Brain microvascular endothelial cell (primary cell): ENCODE measurements around the gene CDHR3.

Source experiments
- DNase-seq: peaks from one replicate; pipeline ENCODE4 v3.0.0-alpha.2; 2020
- H3K27ac ChIP-seq: fragments of 250-450 bp; sonication (Bioruptor Pico); 2 replicates; pipeline ENCODE4 v1.5.1; 2020; ENCODE audit warnings: mild to moderate bottlenecking, moderate library complexity
- H3K27me3 ChIP-seq: fragments of 250-450 bp; sonication (Bioruptor Pico); replicated peaks from 2 replicates; pipeline ENCODE4 v1.5.1; 2020; ENCODE audit warnings: mild to moderate bottlenecking
- H3K36me3 ChIP-seq: fragments of 250-450 bp; sonication (Bioruptor Pico); replicated peaks from 2 replicates; pipeline ENCODE4 v1.5.1; 2020; ENCODE audit warnings: mild to moderate bottlenecking
- H3K4me3 ChIP-seq: 2 replicates; pipeline ENCODE4 v1.5.1; 2011; ENCODE audit warnings: low read depth, mild to moderate bottlenecking, control low read depth, low read length, moderate library complexity
- CTCF ChIP-seq: IDR thresholded peaks from 2 replicates; pipeline ENCODE4 v1.5.1; 2011; ENCODE audit warnings: low read depth, mild to moderate bottlenecking, moderate library complexity, low read length, control low read depth, inconsistent platforms; ENCODE audit errors: missing control alignments
- in situ Hi-C: cut with HindIII; loops from 2 replicates; pipeline ENCODE4 v1.10.0; 2017; ENCODE audit warnings: low sequenced_read_pairs, low pct_ligation_motif_present

The CDHR3 gene

GRCh38 chr7:106042196-106042611 lies 79.1 kb downstream of the CDHR3 start:
- H3K27ac ChIP-seq: no peak overlapping the region
- in situ Hi-C loops: loop anchor here (25.0 kb wide), 1 partner anchor 280 kb away; no protein-coding TSS in a partner anchor
- H3K4me3 ChIP-seq: no peak overlapping the region
- no peak for DNase-seq
- peaks cover 26% of the 10 kb centered on the region for H3K27me3 ChIP-seq
- no peaks in the 10 kb centered on the region for H3K36me3 ChIP-seq
- no peak for TF ChIP-seq CTCF

- no peak for TF ChIP-seq CTCF
- DNase-seq: no peak
- H3K27ac ChIP-seq: no peak overlapping the region
- peaks cover 26% of the 10 kb centered on the region for H3K27me3 ChIP-seq
- in situ Hi-C loops: loop anchor here (25.0 kb wide), 1 partner anchor 283 kb away; no protein-coding TSS in a partner anchor
- H3K36me3 ChIP-seq: no peaks in the 10 kb centered on the region
- no peak overlapping the region for H3K4me3 ChIP-seq
Measured at GRCh38 chr7:106045139-106045538, 82.1 kb downstream of the CDHR3 start.

GRCh38 chr7:106045586-106045985 lies 82.5 kb downstream of the CDHR3 start:
- no peak for DNase-seq
- TF ChIP-seq CTCF: no peak
- H3K27me3 ChIP-seq: peaks cover 26% of the 10 kb centered on the region
- H3K27ac ChIP-seq: no peak overlapping the region
- no peaks in the 10 kb centered on the region for H3K36me3 ChIP-seq
- no peak overlapping the region for H3K4me3 ChIP-seq
- in situ Hi-C loops: loop anchor here (25.0 kb wide), 1 partner anchor 283 kb away; no protein-coding TSS in a partner anchor

- no peaks in the 10 kb centered on the region for H3K36me3 ChIP-seq
- in situ Hi-C loops: loop anchor here (25.0 kb wide), 1 partner anchor 285 kb away; no protein-coding TSS in a partner anchor
- no peak overlapping the region for H3K27ac ChIP-seq
- no peak for DNase-seq
- TF ChIP-seq CTCF: no peak
- H3K4me3 ChIP-seq: no peak overlapping the region
- H3K27me3 ChIP-seq: peaks cover 26% of the 10 kb centered on the region
Measured at GRCh38 chr7:106047184-106047583, 84.1 kb downstream of the CDHR3 start.

- Histone ChIP-seq H3K27ac (no peak overlapping the region), H3K36me3 (no peaks in the 10 kb centered on the region), H3K27me3 (peaks cover 26% of the 10 kb centered on the region), H3K4me3 (no peak overlapping the region)
- in situ Hi-C loops: loop anchor here (25.0 kb wide), 1 partner anchor 286 kb away; no protein-coding TSS in a partner anchor
- no peak for DNase-seq
- TF ChIP-seq CTCF: no peak
Measured at GRCh38 chr7:106047818-106048705, 85.0 kb downstream of the CDHR3 start.
